ENCODE data around the gene STAT6. TPM values are rescaled to one million over a fixed set of nuclear protein-coding genes. Genes with fewer than 3 reads are reported as not detected.
A peak's percentile ranks its signal among the peaks of the same experiment; 100 is the strongest.

Gene STAT6
- total RNA-seq, 1 experiment from 2014 or later = 122 TPM

DNA sequence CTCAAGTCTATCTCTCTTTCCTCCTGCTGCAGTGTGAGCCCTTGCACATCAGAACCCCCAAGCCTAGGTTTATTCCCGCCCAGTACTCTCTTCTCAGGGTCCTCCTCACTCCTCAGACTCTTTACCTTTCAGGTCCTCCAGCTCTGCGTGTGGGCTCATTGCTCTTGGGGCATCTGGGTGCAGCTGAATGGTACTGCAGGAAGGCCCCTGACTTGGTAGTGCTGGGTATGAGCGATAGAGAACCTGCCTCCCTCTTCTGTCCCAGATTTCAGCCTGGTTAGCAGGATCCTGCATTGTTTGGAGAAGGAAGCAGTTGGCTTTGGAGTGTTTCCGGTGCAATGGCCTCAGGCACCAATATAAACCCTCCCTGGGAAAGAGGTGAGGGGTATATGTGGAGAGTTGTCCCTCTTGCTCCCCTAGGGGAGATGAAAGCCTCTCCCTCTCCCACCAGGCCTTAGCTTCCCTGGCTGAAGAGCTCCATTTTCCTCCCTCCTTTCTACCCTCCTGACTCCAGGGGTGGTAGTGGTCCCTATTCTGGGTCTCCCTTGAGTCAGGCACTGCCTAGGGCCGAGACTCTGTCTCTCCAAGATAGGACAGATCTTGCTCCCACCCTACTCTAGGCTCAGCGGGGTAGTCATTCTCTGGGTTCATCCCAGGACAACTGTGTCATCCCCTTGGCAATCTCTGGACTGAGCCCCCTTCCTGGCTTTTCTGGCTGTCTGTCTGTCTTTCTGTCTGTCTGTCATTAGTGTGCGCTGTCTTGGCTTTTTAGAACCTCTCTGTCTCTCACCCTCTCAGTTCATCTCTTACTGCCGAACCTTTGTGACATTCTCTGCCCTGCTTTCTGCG is 21.0 kb upstream of the STAT6 start:
- ChIA-PET POLR2A (ENCODE audit: unreplicated experiment) (interaction anchor here (0.6 kb wide), 2 partner anchors 23 to 61 kb away, joined by 4 to 5 read pairs; no protein-coding TSS in a partner anchor), CTCF (no interaction called here)
- Histone ChIP-seq H3K79me2 (ENCODE audit: low read depth) (no peaks in the 10 kb centered on the region), H3K9me2 (ENCODE audit: insufficient read depth) (no peaks in the 10 kb centered on the region), H3K27ac (no peak overlapping the region), H4K20me1 (ENCODE audit: insufficient read depth) (no peaks in the 10 kb centered on the region), H3F3A (ENCODE audit: insufficient read depth, low read depth) (peaks cover 9% of the 10 kb centered on the region), H3K4me1 (replicated peaks; ENCODE audit: insufficient read depth) (peaks cover under 1% of the 10 kb centered on the region), H3K36me3 (ENCODE audit: low read depth) (no peaks in the 10 kb centered on the region), H3K27me3 (ENCODE audit: insufficient read depth, low read depth) (no peaks in the 10 kb centered on the region), H2AFZ (no peak overlapping the region), H3K4me3 (no peak overlapping the region), H3K4me2 (no peak overlapping the region), H3K9me3 (ENCODE audit: insufficient read depth, low read depth) (no peaks in the 10 kb centered on the region)
- TF ChIP-seq EZH2 (IDR thresholded peaks at IDR 0.05; ENCODE audit: low read depth) = no peak
- no peak for TF ChIP-seq CTCF (conservative IDR thresholded peaks at IDR 0.05)
- no TSS peak for BruUV-seq (replicated peaks)
- no peak for DNase-seq
- intact Hi-C loops (cut with micrococcal nuclease; ENCODE audit: unreplicated experiment) = no loop called here

DNA sequence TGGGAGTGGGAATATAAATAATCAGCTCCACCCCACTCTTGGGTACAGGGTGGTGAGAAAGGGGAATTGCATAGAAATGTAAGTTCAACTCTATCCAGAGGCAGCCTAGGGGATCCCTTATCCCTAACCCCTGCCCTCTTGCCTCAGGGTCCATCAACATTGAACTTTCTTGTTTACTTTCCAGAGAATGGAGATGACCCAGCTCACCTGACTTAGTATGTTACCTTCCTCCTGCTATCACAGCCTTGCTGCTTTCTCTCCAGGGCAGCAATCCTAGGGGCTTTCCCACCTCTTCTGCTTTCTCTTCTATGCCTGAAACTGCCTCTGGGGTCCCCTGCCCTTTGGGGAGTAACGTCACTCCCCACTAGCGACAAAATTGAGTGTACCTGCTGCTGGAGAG is 19.8 kb upstream of the STAT6 start:
- intact Hi-C loops (cut with micrococcal nuclease; ENCODE audit: unreplicated experiment) = no loop called here
- Histone ChIP-seq H3K27me3 (ENCODE audit: insufficient read depth, low read depth) (no peaks in the 10 kb centered on the region), H3K9me2 (ENCODE audit: insufficient read depth) (no peaks in the 10 kb centered on the region), H4K20me1 (ENCODE audit: insufficient read depth) (no peaks in the 10 kb centered on the region), H3K9me3 (ENCODE audit: insufficient read depth, low read depth) (no peaks in the 10 kb centered on the region), H3K4me2 (no peak overlapping the region), H3K36me3 (ENCODE audit: low read depth) (no peaks in the 10 kb centered on the region), H3F3A (ENCODE audit: insufficient read depth, low read depth) (peaks cover 15% of the 10 kb centered on the region), H3K79me2 (ENCODE audit: low read depth) (no peaks in the 10 kb centered on the region), H3K4me3 (no peak overlapping the region), H3K27ac (no peak overlapping the region), H2AFZ (no peak overlapping the region), H3K4me1 (replicated peaks; ENCODE audit: insufficient read depth) (peaks cover 8% of the 10 kb centered on the region)
- POLR2A ChIA-PET (ENCODE audit: unreplicated experiment) = interaction anchor here (0.7 kb wide), 1 partner anchor 24 kb away, joined by 10 read pairs; no protein-coding TSS in a partner anchor
- no peak for TF ChIP-seq CTCF (conservative IDR thresholded peaks at IDR 0.05)
- TF ChIP-seq EZH2 (IDR thresholded peaks at IDR 0.05; ENCODE audit: low read depth) = no peak
- no TSS peak for BruUV-seq (replicated peaks)
- no peak for DNase-seq
- CTCF ChIA-PET = no interaction called here

DNA sequence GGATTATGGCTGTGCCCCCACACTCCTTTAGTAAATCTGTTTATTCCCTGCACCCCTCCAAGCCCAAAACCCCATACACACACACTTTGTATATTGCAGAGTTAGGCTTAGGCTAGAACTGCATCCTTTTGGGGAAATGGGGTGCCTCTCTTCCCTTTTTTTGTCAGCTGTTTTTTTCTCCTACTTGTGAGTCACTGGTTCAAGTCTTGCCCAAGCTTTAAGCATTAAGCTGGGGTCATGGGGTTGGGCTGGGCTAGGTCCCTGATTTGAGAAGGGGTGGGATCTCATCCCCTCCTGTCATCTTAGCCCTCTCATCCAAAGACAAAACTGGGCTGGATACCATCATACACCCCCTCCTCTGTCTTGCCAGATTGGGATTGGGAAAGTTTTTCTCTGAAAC is 18.7 kb upstream of the STAT6 start:
- no peaks in the 10 kb centered on the region for H3K9me2 ChIP-seq (ENCODE audit: insufficient read depth)
- no peaks in the 10 kb centered on the region for H3K36me3 ChIP-seq (ENCODE audit: low read depth)
- ChIA-PET CTCF (interaction anchor here (0.9 to 1.0 kb wide), 2 partner anchors 46 to 52 kb away, joined by 3 to 5 read pairs; no protein-coding TSS in a partner anchor), POLR2A (ENCODE audit: unreplicated experiment) (interaction anchor here (0.7 kb wide), 1 partner anchor 111 kb away, joined by 3 read pairs; no protein-coding TSS in a partner anchor)
- no peaks in the 10 kb centered on the region for H3K79me2 ChIP-seq (ENCODE audit: low read depth)
- BruUV-seq (replicated peaks) = no TSS peak
- no peak for DNase-seq
- H3F3A ChIP-seq (ENCODE audit: insufficient read depth, low read depth) = peaks cover 15% of the 10 kb centered on the region
- H3K27me3 ChIP-seq (ENCODE audit: insufficient read depth, low read depth) = no peaks in the 10 kb centered on the region
- H3K4me3 ChIP-seq = no peak overlapping the region
- no peak overlapping the region for H3K27ac ChIP-seq
- intact Hi-C loops (cut with micrococcal nuclease; ENCODE audit: unreplicated experiment) = no loop called here
- peaks cover 8% of the 10 kb centered on the region for H3K4me1 ChIP-seq (replicated peaks; ENCODE audit: insufficient read depth)
- H4K20me1 ChIP-seq (ENCODE audit: insufficient read depth) = no peaks in the 10 kb centered on the region
- H2AFZ ChIP-seq = no peak overlapping the region
- peak overlapping the region; percentile 87; the same call in 1 of the 2 replicates for H3K4me2 ChIP-seq
- H3K9me3 ChIP-seq (ENCODE audit: insufficient read depth, low read depth) = no peaks in the 10 kb centered on the region
- TF ChIP-seq EZH2 (IDR thresholded peaks at IDR 0.05; ENCODE audit: low read depth) (no peak), CTCF (conservative IDR thresholded peaks at IDR 0.05) (no peak)
